Measurements from ENCODE around the gene MECR. TPM values are rescaled to one million over a fixed set of nuclear protein-coding genes. Genes with fewer than 3 reads are reported as not detected.
A peak's percentile ranks its signal among the peaks of the same experiment; 100 is the strongest.

Gene MECR
- polyA plus RNA-seq, 1 of the 3 experiments (the other 2 are of a cell fraction) = 38.3 TPM

- TF ChIP-seq NFIC (IDR thresholded peaks at IDR 0.05; ENCODE audit: borderline replicate concordance) (no peak), GATA2 (CRISPR knock-in tag; IDR thresholded peaks at IDR 0.05) (no peak), MAX (IDR thresholded peaks at IDR 0.05; ENCODE audit: low read depth) (no peak), RFX5 (IDR thresholded peaks at IDR 0.05; ENCODE audit: low read length) (no peak), FOSL2 (IDR thresholded peaks at IDR 0.05; ENCODE audit: borderline replicate concordance, low read depth) (no peak), EP300 (IDR thresholded peaks at IDR 0.05; ENCODE audit: borderline replicate concordance in 1 of 2, low read depth in 1 of 2, low read length in 1 of 2) (no peak), JUND (IDR thresholded peaks at IDR 0.05) (no peak), YY1 (IDR thresholded peaks at IDR 0.05; ENCODE audit: low read depth) (no peak), TEAD4 (IDR thresholded peaks at IDR 0.05; ENCODE audit: borderline replicate concordance, insufficient read depth) (no peak), IRF3 (IDR thresholded peaks at IDR 0.05; ENCODE audit: low read depth, low read length) (no peak), FOXJ3 (CRISPR knock-in tag; IDR thresholded peaks at IDR 0.05) (no peak), PBX3 (IDR thresholded peaks at IDR 0.05) (no peak)
- 39% methylated on average over 42 of the region's 93 CpGs for WGBS (ENCODE audit: low lambda C conversion rate)
- H3K4me3 ChIP-seq (ENCODE audit: low read depth in 2 of 2, low read length in 1 of 2) = peak overlapping the region; percentile 39 to 49; a peak in 3 of 4 replicates
- no peaks in the 10 kb centered on the region for H3F3A ChIP-seq (replicated peaks; ENCODE audit: insufficient read depth)
- H3K27me3 ChIP-seq (ENCODE audit: insufficient read depth) = peaks cover 6% of the 10 kb centered on the region
- POLR2A ChIA-PET = interaction anchor here (0.6 kb wide), 1 partner anchor 618 kb away, joined by 3 read pairs; no protein-coding TSS in a partner anchor
- CTCF ChIA-PET = interaction anchor here (0.7 to 3.7 kb wide), 6 partner anchors 414 to 883 kb away, joined by 3 to 26 read pairs (median 5); no protein-coding TSS in a partner anchor
- H4K20me1 ChIP-seq (ENCODE audit: insufficient read depth) = no peaks in the 10 kb centered on the region
- H3K36me3 ChIP-seq (replicated peaks in 1 of 2; ENCODE audit: control insufficient read depth in 1 of 2, insufficient read depth in 2 of 2, low read length in 1 of 2) = no peaks in the 10 kb centered on the region
- H3K9me2 ChIP-seq = no peaks in the 10 kb centered on the region
- peak; percentile 80 for DNase-seq
- H3K27ac ChIP-seq (ENCODE audit: low read depth in 2 of 2, low read length in 1 of 2) = peak overlapping the region in 1 of 2 experiments; percentile 29; a peak in 2 of 4 replicates
- H3K4me2 ChIP-seq = peak overlapping the region; percentile 45; the same call in 1 of the 2 replicates
- no peak overlapping the region for H3K9ac ChIP-seq
- no peaks in the 10 kb centered on the region for H3K9me3 ChIP-seq
- peaks cover 4 to 36% of the 10 kb centered on the region in 2 experiments; a peak in 2 of 4 replicates for H3K4me1 ChIP-seq (ENCODE audit: control insufficient read depth in 1 of 2, insufficient read depth in 2 of 2, low read depth in 1 of 2, low read length in 1 of 2)
- H2AFZ ChIP-seq (ENCODE audit: low read depth) = 0 out of 2 replicates have a peak overlapping the region, but pooled peaks have one; percentile 24
- no peaks in the 10 kb centered on the region for H3K79me2 ChIP-seq (ENCODE audit: insufficient read depth)
Measured at GRCh38 chr1:29237852-29238619, 7.3 kb upstream of the MECR start.

GRCh38 chr1:29237129-29237821, 6.5 kb upstream of the MECR start:
- H3K4me3 ChIP-seq (ENCODE audit: low read depth in 2 of 2, low read length in 1 of 2) = peak overlapping the region; percentile 49 to 89
- no peaks in the 10 kb centered on the region for H3K36me3 ChIP-seq (replicated peaks in 1 of 2; ENCODE audit: control insufficient read depth in 1 of 2, insufficient read depth in 2 of 2, low read length in 1 of 2)
- H3K79me2 ChIP-seq (ENCODE audit: insufficient read depth) = no peaks in the 10 kb centered on the region
- POLR2A ChIA-PET = no interaction called here
- no peak for TF ChIP-seq REST (IDR thresholded peaks at IDR 0.05; ENCODE audit: low read depth, low read length)
- peak; percentile 5; the same call in 1 of the 2 replicates for TF ChIP-seq MXI1 (IDR thresholded peaks at IDR 0.05; ENCODE audit: low read depth, low read length)
- no peak for TF ChIP-seq RCOR1 (IDR thresholded peaks at IDR 0.05; ENCODE audit: low read length)
- H3K27me3 ChIP-seq (ENCODE audit: insufficient read depth) = peaks cover 6% of the 10 kb centered on the region
- peak overlapping the region in 1 of 2 experiments; percentile 29; a peak in 2 of 4 replicates for H3K27ac ChIP-seq (ENCODE audit: low read depth in 2 of 2, low read length in 1 of 2)
- H3K4me1 ChIP-seq (ENCODE audit: control insufficient read depth in 1 of 2, insufficient read depth in 2 of 2, low read depth in 1 of 2, low read length in 1 of 2) = peaks cover 4 to 36% of the 10 kb centered on the region in 2 experiments; a peak in 2 of 4 replicates
- H3K9me2 ChIP-seq = no peaks in the 10 kb centered on the region
- H4K20me1 ChIP-seq (ENCODE audit: insufficient read depth) = no peaks in the 10 kb centered on the region
- peak overlapping the region; percentile 61 for H3K9ac ChIP-seq
- H3F3A ChIP-seq (replicated peaks; ENCODE audit: insufficient read depth) = no peaks in the 10 kb centered on the region
- H2AFZ ChIP-seq (ENCODE audit: low read depth) = peak overlapping the region; percentile 91
- peak overlapping the region; percentile 100 for H3K4me2 ChIP-seq
- peak; percentile 79 for DNase-seq
- CTCF ChIA-PET = interaction anchor here (0.6 to 3.5 kb wide), 25 partner anchors 10 to 1476 kb away, joined by 3 to 20 read pairs (median 4); no protein-coding TSS in a partner anchor
- WGBS (ENCODE audit: low lambda C conversion rate) = 3% methylated on average over 23 of the region's 79 CpGs
- H3K9me3 ChIP-seq = no peaks in the 10 kb centered on the region
